ENCODE results near the gene RASA4.
"Not testable (repeated sequence)": the region's sequence is repeated elsewhere in the genome, so short reads cannot be mapped to it uniquely, and the experiment has no call there.

The RASA4 gene

DNA sequence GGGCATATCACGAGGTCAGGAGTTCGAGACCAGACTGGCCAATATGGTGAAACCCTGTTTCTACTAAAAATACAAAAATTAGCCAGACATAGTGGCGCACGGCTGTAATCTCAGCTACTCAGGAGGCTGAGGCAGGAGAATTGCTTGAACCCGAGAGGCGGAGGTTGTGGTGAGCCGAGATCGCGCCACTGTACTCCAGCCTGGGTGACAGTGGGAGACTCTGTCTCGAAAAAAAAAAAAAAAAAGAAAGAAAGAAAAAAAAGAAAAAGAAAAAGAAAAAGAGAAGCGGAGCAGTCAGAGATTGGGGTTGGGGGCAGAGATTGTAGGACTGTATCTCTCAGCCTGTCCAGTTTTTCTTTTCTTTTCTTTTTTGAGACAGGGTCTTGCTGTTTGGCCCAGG is 73.8 kb downstream of the RASA4 start:
- not testable (repeated sequence) for ATAC-seq

GRCh38 chr7:102542083-102542482 is 74.5 kb downstream of the RASA4 start:
- not testable (repeated sequence) for ATAC-seq

GRCh38 chr7:102540604-102541003 is 76.0 kb downstream of the RASA4 start:
- not testable (repeated sequence) for ATAC-seq

DNA sequence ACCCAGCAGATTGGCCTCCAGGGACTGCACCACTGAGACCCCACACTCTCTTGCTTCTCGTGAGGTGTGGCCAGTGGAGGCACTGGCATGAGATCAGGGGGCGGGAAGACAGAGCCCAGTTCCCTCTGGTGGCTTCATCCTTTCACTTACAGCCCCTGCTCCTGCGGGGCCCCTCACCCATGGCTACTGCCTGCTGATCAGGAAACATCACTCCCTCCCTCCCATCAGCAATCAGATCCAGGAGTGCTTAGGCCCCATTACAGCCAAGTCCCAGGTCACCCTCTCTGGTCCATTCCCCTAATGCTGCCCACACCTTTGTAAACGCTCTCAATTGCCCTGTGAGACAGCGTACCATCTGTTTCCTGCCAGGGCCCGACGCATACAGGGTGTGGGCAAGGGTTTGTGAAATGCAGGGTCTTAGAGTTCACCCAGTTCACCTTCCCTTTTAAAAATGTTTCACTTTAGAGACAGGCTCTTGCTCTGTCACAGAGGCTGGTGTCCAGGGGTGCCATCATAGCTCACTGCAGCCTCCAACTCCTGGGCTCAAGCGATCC is 81.4 kb downstream of the RASA4 start:
- ATAC-seq = not testable (repeated sequence)

DNA sequence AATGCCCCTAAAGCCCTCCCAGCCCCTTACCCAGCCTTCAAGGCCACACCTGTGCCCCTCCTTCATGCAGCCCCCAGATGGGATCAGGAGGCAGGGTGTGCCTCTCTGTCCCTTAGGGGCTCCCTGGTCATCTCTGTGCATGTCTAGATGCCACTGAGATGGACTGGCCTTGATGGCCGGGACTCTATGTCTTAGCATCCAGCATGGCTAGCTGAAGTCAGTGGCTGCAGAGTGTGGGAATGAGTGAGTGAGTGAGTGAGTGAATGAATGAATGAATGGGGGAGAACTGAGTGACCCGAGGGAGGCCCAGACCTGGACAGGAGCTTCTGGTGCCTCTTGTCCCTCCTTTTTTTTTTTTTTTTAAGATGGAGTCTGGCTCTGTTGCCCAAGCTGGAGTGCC is 84.4 kb downstream of the RASA4 start:
- peak in 1 of 2 donors; percentile 11 for ATAC-seq

DNA sequence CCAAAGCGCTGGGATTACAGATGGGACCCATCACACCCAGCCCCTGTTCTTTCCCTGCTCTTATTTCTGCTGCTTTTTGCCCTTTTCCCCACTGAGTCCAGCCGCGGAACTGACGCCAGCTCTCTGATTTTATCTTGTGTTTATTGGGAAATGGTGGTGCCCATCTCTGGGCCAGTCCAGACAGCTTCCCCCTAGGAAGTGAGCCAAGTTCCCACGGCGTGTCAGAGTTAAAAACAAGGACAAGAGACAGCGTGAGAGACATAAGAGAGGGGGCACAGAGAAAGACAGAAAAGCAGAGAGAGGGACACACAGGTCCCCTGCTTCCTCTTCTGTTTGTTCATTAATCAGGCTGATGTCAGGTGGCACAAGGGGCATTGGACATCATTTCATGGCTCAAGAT is 85.0 kb downstream of the RASA4 start:
- not testable (repeated sequence) for ATAC-seq

DNA sequence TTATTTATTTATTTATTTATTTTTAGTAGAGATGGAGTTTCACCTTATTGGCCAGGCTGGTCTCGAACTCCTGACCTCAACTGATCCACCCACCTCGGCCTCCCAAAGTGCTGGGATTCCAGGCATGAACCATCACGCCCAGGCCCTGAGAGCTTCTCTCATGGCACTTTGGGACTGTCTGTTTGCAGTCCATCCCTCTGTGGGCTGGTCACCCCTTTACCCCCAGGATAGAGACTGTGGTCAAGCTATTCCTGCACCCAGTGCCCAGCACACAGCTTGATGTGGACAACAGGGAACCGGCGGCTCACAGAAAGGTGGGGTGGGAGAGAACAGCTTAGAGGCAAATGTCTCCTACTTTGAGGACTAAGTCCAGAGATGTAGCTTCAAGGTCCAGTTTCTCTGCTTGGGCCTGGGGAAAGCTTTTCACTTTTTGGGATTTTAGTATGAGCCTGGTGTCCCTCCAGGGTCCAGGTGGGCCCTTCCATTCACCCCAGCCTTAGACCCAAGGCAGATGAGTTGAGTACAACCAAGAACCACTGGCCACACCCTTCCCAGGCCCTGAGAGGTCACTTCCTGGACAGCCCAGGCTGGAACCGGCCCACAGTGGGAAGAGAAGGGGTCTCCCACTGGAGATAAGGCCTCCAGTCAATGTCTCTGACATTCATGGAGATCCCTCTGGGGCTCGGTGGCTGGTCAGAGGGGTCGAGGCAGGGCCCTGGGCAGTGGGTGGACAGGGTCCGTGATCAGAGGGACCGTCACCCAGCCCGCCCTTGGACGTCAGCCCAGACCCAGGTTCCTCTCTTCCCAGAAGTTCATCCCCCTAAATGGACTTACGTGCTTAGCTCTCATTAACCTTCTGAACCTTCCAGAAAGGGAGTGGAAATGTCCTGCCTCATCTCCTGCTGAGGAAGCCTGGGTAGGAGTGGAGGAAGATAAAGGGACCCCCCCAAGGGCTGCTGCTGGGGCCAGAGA is 88.4 kb downstream of the RASA4 start:
- not testable (repeated sequence) for ATAC-seq

- ATAC-seq = not testable (repeated sequence)
These were observed 89.4 kb downstream of the RASA4 start for GRCh38 chr7:102527182-102527581.

GRCh38 chr7:102524803-102525202 is 91.8 kb downstream of the RASA4 start:
- not testable (repeated sequence) for ATAC-seq

All from activated CD4-positive, CD25-positive, alpha-beta regulatory T cell treated with anti-CD3 and anti-CD28 coated beads, Interleukin-2, amount 50 U/mL, for 24 hours (primary cell).